ENCODE data around the gene NDUFA8.
A peak's percentile ranks its signal among the peaks of the same experiment; 100 is the strongest.

DNA sequence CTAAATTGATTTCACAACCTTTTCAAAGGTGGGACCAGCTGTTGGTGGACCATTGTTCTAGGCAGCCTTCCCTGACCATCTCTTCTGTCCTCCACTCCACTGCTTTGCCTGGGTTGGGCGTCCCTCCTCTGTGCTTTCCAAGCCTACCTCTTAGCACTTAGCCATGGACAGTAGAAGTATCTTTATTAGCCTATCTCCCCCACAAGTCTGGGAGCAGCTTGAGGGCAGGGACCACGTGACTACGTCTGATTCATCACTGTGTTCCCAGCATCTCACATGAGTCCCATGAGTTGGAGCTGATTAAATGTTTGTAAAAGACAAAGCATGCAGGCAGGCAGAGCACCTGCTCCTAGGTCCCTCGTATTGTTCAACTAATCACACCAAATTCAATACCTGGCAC lies 21.1 kb upstream of the NDUFA8 start:
- TF ChIP-seq POLR2AphosphoS5 (IDR thresholded peaks at IDR 0.05; ENCODE audit: insufficient read depth in 1 of 2, low read depth in 1 of 2) (peak in 1 of 2 donors; percentile 46), POLR2A (IDR thresholded peaks at IDR 0.05) (no peak)
- TF ChIP-seq, protein P1, sequence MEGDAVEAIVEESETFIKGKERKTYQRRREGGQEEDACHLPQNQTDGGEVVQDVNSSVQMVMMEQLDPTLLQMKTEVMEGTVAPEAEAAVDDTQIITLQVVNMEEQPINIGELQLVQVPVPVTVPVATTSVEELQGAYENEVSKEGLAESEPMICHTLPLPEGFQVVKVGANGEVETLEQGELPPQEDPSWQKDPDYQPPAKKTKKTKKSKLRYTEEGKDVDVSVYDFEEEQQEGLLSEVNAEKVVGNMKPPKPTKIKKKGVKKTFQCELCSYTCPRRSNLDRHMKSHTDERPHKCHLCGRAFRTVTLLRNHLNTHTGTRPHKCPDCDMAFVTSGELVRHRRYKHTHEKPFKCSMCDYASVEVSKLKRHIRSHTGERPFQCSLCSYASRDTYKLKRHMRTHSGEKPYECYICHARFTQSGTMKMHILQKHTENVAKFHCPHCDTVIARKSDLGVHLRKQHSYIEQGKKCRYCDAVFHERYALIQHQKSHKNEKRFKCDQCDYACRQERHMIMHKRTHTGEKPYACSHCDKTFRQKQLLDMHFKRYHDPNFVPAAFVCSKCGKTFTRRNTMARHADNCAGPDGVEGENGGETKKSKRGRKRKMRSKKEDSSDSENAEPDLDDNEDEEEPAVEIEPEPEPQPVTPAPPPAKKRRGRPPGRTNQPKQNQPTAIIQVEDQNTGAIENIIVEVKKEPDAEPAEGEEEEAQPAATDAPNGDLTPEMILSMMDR (IDR thresholded peaks at IDR 0.05): no peak

All from vagina (tissue), 2 donors.